VCaP (cell line): ENCODE measurements around the gene PHETA1.

ENCODE experiments used
- H3K27ac ChIP-seq: fragments of 450-650 bp; 2 replicates; pipeline ENCODE4 v1.5.1; 2017
- TF ChIP-seq, protein P1 (sequence below): fragments of 450-650 bp; conservative IDR thresholded peaks from 2 replicates; pipeline ENCODE4 v1.5.1; 2017; ENCODE audit warnings: mild to moderate bottlenecking, moderate library complexity

PHETA1 gene

GRCh38 chr12:111359231-111359913 lies 9.5 kb downstream of the PHETA1 start:
- H3K27ac ChIP-seq, result no peak overlapping the region
- TF ChIP-seq, protein P1, sequence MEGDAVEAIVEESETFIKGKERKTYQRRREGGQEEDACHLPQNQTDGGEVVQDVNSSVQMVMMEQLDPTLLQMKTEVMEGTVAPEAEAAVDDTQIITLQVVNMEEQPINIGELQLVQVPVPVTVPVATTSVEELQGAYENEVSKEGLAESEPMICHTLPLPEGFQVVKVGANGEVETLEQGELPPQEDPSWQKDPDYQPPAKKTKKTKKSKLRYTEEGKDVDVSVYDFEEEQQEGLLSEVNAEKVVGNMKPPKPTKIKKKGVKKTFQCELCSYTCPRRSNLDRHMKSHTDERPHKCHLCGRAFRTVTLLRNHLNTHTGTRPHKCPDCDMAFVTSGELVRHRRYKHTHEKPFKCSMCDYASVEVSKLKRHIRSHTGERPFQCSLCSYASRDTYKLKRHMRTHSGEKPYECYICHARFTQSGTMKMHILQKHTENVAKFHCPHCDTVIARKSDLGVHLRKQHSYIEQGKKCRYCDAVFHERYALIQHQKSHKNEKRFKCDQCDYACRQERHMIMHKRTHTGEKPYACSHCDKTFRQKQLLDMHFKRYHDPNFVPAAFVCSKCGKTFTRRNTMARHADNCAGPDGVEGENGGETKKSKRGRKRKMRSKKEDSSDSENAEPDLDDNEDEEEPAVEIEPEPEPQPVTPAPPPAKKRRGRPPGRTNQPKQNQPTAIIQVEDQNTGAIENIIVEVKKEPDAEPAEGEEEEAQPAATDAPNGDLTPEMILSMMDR, result no peak

DNA sequence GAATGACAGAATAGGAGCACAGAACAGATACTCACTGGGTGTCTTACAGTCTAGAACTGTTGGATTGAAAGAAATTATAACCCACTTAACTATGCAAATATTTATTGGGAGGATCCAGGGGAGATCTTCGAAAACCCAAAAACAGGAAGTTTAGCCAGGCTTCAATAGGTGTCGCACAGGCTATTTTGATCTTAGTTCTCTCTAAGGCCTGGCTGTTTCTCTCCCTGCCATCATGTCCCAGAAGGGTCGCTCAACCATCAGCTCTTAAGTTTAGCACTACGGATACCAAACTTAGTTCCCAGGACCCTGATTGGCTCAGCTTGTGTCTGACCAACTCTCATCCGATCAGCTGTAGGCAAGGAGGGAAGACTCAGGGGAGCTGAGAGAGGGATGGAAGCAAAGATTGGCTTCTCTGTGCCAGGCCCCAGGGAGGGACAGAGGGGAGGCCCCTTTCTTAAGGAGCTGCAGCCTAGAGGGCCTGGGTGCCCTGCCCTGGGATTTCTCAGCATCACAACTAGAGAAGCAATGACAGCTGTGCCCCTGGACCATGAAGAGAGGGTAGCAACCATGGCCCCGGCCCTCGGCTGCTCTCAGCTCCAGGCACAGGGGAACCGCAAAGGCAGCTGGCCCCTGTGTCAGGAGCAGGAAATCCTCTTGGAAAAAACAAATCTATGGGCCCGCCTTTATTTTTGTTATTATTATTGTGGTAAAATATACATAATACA lies 13.5 kb downstream of the PHETA1 start:
- TF ChIP-seq, protein P1, result no peak
- H3K27ac ChIP-seq, result no peak overlapping the region

GRCh38 chr12:111354511-111354910 lies 14.4 kb downstream of the PHETA1 start:
- H3K27ac ChIP-seq, result no peak overlapping the region
- TF ChIP-seq, protein P1, result no peak

DNA sequence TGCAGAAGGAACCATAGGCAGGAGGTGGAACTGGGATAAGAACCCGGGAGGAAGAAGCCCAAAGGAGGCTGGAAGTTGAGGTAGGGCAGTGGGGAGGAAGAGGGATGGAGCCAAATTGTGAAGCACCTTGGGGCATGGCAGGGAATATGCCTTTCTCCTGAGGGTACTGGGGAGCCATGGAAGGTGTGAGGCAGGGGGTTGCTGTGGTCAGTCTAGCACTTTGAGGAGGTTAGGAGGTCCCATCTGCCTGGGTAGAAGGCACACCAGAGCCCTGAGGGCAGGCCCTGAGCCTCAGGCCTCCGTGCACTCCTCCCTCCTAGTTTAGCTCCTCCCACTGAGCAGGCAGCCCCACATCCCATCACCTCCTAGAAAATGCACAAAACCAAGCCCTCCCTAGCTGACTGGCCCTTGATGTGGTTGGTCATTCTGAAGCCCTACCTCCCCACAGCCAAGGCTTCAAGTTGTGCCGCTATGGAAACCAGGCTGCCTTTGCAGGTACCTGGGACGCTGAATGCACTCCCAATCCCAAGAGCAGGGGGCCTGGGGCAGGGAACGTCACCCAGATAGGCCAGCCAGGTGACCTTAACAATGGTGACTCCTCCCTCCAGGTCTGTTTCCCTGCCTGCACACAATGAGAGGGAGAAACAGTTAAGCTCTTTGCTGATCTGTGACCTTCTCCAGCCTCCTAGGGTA lies 15.1 kb downstream of the PHETA1 start:
- no peak overlapping the region for H3K27ac ChIP-seq
- TF ChIP-seq, protein P1, result no peak

DNA sequence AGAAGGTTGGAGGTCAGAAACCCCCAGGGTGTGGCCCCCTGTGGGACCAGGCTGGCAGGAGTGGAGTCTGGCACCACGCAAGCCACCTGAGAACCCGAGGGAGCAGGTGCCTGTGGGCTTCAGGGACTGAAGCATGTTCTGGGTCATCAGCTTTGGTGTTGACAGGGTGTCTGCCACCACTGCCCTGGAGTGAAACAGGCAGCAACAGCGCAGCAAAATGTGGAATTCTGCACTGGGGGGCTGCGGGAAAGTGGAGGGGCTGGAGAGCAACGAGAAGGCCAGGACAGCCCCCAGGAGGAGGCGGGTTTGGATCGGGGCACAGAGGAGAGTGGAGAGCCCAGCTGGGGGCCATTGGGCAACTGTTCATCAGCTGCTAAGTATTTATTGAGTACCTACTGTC lies 15.9 kb downstream of the PHETA1 start:
- TF ChIP-seq, protein P1, result no peak
- no peak overlapping the region for H3K27ac ChIP-seq

- no peak overlapping the region for H3K27ac ChIP-seq
- TF ChIP-seq, protein P1, result no peak
These were observed 16.4 kb downstream of the PHETA1 start for GRCh38 chr12:111352296-111352993.

DNA sequence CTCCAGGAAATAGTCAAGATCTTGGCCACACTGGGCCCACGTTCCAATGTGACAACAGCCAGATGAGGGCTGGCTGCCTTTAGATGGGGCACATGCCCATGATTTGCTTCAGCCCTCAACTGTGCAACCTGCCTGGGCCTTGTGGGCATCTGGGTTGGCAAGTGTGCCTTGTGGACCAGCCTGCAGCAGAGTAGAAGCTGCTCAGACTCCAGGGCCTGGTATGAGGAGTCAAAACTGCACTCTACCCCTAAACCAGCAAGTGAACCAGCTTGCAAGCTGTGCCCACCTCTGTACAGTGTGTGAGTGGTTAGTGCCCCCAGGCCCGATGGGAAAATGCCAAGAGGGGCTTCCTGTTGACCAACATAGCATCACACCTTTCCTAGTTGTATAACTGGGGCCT lies 17.9 kb downstream of the PHETA1 start:
- TF ChIP-seq, protein P1, result no peak
- no peak overlapping the region for H3K27ac ChIP-seq
